Measurements from ENCODE around the gene EMCN.
"Not testable (repeated sequence)": the region's sequence is repeated elsewhere in the genome, so short reads cannot be mapped to it uniquely, and the experiment has no call there.

The EMCN gene, protein sequence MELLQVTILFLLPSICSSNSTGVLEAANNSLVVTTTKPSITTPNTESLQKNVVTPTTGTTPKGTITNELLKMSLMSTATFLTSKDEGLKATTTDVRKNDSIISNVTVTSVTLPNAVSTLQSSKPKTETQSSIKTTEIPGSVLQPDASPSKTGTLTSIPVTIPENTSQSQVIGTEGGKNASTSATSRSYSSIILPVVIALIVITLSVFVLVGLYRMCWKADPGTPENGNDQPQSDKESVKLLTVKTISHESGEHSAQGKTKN

DNA sequence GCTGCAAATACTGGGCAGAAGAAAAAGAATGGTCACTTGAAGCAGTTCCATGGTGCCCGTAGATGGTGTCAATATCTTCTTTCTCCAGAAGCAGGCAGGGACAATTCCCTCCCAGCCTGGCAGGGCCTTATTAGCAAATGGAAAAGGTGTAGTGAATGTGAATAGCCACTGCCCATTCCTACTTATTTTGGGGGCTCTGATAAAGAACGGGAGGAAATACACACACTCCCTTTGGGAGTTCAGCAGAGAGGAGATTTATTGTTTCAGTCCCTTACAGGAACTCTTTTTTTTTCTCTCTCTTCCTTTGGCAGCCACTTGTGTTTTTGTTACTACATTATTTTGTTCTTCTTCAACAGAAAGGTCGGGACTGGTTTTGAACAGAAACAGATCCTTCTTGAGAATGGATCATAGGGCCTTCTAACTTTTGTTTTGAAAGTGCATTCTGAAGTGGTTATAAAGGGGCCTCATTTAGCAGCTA lies at the start of gene EMCN:
TSS of gene EMCN (minus strand) at position 159 of the 478 bp plus-strand sequence. CDS start at position 51, 108 bp downstream.
- no peak for DNase-seq

DNA sequence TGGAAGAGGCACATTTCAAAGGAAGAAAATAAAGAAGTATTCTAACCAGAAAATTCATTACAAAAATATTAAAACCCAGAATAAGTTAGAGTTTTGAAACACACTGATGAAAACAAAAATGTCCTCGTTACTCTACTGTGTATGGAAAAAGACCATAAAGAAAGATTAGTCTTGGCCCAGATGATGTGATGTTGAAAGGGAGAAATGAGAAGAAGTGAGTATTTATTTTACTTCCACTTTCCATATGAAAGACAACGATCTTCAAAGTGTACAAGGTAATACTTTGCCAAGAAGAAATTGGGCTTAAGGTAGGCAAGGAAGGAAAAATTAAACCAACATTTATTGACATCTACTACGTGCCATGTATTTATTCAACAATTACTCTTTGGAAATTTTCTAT lies 48.6 kb upstream of the EMCN start:
- DNase-seq: no peak

DNA sequence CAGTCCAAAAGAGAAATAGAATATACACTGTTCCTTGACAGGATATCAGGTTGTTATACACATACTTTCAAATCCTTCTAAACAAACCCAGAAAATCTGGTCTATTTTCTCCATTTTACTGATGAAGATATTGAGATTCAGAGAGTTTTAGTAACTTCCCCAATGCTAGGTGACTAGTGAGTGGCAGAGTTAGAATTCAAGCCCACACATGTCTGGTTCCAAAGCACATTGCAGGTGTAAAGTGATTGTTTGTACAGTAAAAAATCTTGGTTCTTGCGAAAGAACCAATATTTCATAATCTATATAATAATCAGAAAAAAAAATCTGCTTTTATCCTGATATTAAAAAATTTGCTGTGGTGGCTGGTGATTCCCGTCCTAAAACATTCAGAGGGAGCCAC lies 39.5 kb upstream of the EMCN start:
- no peak for DNase-seq

DNA sequence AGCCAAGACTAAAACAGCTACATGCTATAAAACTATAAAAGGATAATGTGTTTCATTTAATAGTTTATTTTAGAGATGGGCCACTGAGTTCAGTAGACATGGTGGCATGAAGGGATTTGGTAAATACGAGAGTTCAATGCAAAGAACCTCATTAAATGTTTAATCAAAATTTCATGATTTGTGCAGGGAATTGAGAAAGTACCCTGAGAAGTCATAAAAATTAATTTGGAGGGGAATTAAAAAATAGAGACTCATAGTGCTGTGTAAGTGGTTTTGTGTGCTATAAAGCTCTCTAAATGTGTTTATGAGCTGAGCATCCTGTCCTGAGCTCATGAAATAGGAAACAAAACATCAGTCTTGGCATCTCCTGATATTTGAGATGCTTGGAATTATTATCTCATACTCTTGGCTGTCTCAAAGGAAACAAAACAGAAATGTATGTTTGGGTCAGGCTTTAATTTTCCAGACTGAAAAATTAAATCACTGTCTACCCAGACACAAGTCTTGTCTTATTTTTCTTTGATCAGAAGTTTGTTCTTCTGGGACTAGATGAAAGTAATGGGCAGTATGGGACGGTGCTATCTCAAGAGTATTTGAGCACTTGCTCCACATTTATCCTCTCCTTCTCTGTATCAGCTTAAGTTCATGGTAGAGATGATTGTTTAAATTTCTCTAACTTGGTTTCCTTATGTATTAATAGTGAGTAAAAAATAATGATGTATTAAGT lies 38.0 kb upstream of the EMCN start:
- no peak for DNase-seq

DNA sequence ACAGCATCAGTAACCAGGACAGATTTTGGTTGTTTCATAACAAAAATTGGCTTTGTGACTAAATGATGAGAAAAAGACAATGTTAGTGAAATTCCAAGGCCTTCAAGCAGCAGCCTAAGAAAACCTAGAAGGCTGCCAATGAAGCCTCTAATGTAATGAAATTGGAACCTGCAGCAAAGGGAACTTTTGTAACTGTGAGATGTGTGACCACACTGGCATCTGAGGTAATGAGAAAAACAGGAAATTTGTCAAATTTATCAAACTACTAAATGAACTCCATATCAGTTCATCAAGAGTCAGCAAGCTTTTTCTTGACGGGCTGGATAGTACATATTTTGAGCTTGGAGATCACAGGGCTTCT lies 30.4 kb upstream of the EMCN start:
- DNase-seq: no peak

DNA sequence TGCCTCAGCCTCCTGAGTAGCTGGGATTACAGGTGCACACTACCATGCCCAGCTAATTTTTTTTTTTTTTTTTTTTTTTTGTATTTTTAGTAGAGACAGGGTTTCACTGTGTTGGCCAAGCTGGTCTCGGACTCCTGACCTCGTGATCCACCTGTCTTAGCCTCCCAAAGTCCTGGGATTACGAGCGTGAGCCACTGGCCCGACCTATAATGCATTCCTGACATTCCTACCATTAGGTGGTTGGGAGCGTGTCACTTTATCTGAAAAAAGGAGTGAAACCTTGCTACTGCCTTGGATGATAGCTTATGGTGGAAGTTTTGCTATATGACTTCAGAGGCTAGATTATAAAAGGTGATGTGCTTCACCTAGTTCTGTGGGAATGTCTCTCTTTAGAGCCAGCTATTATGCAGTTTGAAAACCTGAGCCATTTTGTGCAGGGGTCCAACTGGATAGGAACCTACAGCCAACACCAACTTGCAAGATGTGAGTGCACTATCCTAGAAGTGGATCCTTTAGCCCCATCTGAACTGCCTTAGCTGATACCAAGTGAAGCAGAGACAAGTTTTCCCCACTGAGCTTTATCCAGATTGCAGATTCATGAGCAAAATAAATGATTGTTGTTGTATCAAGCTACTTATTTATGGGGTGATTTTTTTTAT lies 29.8 kb upstream of the EMCN start:
- no peak for DNase-seq

DNA sequence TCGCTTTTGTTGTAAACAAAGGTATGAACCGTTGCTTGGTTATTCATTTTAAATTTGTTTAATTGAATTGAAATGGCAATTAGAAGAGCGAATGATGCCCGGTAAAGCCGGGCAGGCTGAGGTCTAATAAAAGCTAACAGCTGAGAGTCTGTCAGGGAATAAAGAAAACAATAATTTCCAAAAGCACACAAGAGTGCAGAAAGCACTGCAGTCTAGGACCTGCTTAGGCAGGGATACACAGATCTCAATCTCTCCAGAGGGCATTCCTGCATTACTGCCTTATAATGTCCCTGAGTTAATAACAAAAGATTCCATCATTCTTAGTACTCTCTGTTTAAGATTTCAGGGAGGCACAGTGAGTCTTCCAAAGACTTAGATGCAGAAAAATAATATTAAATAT lies 27.6 kb upstream of the EMCN start:
- DNase-seq: no peak

DNA sequence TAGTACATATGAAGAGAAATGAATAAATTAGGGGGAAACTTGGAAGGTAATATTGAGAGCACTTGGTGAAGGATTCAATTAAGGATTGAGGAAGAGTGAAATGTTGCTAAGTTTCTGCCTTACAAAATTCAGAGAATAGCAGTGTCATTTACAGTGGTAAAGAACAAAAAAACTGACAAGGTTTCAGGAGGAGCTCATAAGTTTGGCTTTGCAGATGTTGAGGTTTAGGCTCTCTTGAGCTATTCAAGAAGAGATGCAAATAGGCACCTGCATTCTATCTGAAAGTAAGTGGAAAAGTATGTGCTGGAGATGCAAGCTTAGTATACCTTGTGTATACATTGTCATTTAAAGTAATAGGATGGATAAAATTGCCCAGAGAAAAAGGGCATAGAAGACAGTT lies 22.3 kb upstream of the EMCN start:
- DNase-seq: no peak

DNA sequence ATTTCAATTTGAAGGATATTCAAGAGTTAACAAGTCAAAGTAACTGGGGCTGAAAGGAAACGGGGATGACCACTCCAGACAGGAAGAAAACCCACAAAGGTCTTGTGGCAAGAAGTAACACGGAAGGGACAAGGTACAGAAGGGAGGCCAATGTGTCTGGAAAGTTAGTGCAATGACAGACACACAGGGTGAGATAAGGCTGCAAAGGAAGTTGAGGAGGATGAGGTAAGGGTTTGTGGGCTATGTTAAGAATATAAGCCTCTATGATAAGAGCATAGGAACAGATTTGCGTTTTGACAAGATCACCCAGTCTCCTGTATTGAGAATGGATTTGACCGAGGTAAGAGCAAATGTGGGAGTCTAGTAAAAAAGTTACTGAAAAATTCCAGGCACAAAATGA lies 21.9 kb upstream of the EMCN start:
- no peak for DNase-seq

DNA sequence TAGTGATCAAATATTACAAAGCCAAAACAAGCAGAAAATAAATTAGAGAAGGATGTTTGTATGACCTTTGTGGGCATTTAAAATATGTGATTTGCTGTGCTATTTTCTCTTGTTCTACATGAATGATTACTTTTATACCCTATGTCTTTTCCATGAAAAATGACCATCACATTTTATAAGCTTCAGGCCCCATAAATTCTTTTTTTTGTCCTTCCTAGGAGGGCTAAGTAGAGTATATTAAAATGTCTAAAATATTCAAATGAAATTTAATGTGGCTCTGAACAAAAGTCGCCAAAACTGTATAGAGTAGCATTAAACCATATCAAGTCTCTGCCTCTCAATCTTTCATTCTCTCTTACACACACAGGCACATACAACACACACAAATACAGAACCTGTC lies 15.9 kb upstream of the EMCN start:
- DNase-seq: no peak

DNA sequence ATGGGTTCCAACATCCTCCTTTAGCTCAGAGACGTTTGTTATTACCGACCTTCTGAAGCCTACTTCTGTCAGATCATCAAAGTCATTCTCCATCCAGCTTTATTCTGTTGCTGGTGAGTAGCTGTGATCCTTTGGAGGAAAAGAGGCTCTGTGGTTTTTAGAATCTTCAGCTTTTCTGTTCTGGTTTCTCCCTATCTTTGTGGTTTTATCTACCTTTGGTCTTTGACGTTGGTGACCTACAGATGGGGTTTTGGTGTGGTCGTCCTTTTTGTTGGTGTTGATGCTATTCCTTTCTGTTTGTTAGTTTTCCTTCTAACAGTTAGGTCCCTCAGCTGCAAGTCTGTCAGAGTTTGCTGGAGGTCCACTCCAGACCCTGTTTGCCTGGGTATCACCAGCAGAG lies 12.3 kb upstream of the EMCN start:
- DNase-seq: not testable (repeated sequence)

DNA sequence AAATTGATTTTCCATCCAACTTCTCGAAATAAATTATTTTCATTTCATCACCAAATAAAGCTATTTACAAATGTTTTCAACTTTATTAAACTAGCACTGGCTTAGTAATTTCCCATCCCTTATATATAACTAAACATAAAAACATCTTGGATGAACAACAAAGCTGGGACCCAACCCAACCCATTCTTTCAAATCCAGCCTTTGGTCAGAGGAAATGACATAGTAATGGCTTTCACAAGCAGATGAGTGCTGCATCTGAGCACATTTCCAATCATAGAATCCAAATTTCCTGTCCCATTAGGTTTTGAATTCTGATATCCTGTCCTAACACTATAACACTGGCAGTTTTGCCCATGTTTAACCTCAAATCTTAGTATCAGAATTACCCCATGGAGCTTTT lies 7.9 kb upstream of the EMCN start:
- no peak for DNase-seq

DNA sequence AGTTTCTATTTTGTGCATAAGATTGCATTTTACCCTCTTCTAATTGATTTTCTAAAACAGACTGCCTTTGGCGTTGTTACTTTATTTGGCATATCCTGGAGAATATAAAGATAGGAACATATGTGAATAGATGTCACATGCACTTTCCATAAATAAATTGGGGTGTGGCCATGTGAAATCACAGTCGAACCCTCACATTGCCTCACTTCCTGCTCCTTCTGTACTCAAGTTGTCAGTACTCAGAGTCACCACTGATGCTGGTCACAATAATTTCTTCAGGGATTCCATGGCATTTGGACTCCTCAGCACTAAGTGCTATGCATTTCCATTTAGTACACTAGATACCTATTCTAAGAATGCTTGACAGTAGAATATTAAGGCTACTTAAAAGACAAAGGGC lies 1.4 kb upstream of the EMCN start:
- DNase-seq: no peak

DNA sequence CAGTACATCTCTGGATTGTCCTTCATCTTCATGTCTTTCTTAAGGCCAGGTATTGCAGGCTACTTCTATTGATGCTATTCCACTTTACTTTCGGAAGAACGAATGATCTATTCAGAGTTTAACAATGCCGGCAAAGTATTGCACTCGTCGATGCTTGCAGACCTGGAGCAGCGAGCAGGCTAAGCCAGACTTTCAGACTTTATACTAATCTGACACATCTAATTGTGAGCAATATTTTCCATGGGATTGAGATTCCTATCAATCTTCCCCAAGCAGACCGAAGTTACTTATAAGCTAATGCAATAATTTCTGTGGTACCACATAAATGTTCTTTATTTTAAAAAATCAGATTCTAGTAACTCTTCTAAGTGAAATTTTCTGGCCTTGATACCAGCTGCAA lies 1.6 kb downstream of the EMCN start:
- DNase-seq: no peak

DNA sequence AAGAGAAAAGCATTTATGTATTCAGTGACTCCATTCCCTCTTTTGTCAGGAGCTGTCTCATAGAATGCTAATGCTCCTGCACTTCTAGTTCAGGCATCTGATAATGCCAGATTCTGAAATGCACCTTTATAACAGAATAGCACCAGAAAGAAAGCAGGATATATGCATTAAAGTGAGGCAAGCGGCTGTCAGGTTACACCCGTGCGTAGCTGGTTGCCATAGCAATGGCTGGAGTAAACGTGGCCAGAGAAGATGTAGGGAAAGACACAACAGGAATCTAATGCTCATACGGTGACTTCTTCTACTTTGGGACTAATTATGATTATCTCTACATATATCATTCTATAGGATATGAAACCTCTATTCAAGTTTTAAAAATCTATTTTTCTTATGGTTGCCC lies 5.9 kb downstream of the EMCN start:
- no peak for DNase-seq

DNA sequence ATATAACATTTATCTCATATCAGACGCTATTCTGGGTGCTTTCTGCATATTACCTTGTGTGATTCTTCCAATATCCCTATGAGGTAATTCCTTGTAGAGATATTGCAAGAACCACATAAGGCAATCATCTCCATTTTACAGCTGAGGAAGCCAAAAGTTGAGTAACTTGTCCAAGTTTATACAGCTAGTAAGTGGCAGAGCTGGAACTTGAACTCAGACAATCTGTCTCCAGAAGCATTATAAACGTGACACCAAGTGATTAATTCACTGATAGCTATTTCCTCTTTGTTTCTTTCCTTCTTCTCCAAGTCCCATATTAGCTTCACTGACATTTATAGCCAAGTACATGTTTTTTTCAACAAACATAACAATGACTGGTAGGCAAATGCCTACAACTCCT lies 7.3 kb downstream of the EMCN start:
- no peak for DNase-seq

DNA sequence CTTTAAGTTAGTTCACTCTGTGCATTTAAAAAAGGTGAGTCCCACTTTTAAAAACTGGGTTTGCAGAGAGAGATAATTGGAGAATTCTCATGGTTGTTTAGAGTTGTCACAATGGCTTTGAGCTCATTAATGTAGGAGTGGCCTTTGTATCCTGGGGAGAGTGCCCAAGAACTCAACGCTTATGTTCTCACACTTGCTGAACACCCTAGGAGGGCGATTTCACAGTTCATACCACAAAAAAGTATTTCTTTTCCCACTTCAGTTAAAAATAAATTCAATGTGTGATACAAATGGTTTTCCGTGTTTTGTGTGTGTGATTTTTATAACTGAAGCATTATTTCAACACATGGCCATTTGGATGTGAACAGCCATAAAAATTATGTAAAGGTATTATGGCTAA lies 8.4 kb downstream of the EMCN start:
- DNase-seq: no peak

DNA sequence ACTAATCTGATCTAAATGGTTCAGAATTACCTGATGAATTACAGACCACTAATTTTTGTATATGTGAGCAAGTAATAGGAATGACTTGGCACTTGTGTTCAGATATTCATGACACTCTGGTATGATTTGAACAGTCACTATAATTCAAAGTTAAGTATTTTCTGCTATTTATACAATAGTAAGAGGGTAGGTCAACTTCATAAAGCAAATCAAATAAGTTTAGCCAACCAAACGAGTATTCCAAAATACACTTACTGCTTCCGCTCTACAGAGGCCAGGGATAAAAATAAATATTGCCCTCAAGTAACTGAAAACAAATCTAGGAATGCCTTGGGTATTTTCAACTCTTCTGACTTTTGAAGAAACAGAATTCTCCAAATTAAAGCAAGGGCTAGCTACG lies 9.1 kb downstream of the EMCN start:
- no peak for DNase-seq

DNA sequence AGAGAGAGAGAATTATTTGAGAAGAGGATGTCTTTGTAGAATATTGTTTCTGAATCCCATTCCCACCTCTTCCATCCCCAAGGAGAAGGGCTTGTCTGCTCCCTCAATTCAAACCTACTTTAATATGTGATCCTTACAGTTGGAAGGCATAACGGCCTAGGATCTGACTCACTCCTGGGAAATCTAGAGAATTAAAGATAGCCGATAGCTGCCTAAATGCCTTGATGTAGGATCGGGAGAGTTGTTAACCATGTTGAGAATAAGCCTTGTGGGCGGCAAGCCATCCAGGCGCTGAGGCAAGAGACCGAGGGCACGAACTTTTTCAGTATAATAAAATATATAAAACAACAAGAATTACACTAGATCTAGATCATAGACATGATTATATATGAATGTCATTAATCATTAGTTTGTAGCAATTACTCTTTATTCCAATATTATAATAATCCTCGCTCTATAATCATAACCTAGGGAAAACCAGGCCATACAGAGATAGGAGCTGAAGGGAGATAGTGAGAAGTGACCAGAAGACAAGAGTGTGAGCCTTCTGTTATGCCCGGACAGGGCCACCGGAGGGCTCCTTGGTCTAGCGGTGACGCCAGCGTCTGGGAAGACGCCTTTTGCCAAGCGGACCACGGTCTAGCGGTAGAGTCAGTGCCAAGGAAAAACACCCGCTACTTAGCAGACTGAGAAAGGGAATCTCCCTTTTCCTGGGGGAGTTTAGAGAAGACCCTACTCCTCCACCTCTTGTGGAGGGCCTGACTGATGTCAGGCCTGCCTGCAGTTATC lies 13.5 kb downstream of the EMCN start:
- no peak for DNase-seq

DNA sequence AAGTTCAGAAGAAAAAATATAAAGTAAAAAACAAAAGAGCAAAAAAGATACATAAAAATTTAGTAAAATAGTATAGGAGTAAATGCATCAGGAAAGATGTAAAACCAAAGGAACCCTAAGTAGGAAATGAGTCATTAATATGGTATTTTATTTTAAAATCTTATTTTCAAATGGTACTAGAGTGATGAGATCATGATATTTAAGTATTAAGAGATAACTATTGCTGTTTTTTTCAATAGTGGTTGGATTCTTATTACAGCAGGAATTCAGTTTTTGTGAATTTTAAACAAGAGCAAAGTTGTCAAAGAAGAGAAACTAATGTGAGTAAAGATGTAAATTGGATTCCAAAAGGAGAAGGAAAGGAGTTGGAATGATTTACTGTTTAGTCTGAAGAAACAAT lies 20.0 kb downstream of the EMCN start:
- no peak for DNase-seq

DNA sequence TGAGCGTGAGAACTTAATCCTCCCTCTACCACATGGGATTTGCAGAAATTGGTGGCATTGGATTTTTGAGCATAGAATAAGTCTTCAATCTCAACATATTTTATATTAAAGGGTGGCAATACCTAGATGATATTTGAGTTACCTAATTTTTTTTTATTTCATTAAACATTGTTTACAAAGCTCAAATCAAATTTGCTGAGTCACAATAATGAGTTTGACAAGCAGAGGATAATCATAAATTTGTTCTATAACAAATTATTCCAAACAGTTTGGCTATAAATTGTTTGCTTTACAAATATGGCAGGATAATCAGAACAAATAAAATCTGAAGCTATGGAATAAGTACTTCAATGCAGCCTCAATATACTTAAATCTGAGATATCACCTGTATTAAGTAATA lies 22.7 kb downstream of the EMCN start:
- no peak for DNase-seq

DNA sequence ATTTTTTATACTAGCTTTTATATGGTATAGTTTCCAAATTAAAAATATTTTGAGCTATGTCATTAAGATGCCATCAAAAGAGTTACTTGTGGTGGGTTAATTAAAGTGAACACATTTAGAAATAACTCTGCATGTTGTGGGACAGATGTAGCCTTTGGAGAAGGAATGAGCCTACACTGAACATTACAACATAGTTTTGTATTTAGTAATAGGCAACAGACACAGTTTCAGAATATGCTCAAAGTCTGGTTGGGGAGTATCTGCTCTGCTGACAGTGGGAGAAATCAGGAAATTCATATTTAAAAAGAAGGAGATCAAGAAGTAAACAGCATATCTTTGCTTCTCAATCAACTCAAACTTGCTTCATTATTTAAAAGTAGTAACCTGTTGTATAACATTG lies 23.7 kb downstream of the EMCN start:
- DNase-seq: no peak

DNA sequence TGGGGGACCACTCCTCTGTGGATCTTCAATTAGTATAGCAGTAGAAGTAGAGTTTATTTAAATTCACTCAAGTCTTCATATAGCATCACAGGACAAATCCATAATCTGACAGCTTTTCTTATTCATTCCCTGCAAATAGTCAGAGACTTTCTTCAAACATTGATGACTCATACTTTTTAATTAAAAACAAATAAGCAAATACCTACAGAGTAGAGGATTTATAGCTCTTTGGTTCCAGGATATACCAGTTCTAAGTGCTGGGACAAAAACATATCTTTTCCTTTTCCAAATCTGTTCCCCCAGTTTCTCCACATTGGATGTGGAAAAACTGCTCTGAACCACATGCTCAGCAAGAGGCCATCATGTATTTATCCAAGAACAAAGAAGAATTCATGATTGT lies 24.1 kb downstream of the EMCN start:
- no peak for DNase-seq

DNA sequence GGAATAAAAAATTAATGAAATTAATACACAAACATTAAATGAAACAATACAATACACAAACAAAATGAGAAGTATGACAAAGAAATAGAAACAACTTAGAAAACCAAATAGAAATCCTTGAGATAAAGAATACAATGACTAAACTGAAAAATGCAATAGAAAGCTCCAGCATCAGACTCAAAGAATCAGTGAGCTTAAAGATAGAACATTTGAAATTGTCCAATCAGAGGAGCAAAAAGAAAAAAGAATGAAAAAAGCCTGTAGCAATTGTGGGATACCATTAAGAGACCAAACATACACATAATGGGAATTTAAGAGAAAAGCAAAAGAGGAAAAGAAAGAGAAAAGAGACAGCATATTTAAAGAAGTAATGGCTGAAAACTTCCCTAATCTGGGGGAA lies 25.7 kb downstream of the EMCN start:
- no peak for DNase-seq

All from SHP77 (cell line).